Measurements from ENCODE around the gene ATXN3L.

The ATXN3L gene

DNA sequence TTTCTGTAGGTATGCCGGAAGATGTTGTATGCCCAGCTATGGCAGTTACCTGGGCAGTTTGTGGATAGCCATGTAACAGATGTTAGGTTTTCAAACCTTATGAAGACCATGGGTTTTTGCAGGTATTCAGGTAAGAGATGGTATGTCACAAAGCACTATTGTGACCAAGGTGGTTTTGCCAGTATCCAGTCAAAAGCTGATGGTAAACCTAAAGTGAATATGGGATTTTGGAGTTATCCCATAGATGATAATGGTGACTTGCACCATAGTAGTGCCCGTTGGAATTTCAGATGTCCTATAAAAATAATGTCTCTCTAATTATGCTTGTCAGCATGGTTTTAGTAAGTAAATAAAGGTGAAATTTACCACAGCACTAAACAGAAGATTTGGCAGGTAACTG, at the start of gene ATXN3L:
ATXN3L (minus strand) TSS at position 101 of the 400 bp plus-strand sequence. CDS start 119 bp downstream, outside the sequence.
- no peak for DNase-seq (ENCODE audit: low read depth)

DNA sequence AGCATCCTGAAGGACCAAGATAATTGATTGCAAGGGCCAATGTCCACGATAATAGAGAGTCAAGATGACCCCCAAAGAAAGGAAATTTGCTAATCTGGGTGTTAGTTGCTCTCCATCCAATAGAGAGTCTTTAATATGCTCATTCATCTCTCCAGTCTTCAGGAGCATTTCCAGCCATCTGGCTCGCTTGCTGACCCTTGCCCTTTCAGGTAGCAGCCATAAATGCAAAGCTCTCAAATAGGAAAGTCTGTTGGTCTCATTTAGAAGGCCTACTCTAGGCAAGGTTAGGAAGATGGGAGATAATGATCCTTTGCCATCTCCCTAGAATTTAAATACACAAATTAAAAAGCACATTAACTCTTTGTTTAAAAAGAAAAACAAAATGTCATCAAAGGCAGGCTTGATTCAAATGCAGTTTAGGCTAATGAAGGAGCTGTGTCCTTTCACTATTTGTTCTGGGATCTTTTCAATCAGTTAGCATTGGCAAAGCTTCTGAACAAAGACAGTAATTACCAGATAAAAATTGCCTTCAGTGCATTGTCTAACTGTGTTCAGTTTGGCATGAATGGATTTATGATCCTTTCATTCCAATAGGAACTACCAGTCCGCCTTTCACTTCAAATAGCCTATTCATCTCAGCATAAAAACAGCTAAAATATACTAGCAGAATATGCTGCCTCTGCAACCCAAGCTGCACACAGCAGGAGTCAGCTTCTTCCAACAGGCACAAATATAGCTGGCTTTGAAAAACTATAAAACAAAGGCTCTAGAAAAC, 49.6 kb upstream of the ATXN3L start:
- DNase-seq (ENCODE audit: low read depth): no peak

DNA sequence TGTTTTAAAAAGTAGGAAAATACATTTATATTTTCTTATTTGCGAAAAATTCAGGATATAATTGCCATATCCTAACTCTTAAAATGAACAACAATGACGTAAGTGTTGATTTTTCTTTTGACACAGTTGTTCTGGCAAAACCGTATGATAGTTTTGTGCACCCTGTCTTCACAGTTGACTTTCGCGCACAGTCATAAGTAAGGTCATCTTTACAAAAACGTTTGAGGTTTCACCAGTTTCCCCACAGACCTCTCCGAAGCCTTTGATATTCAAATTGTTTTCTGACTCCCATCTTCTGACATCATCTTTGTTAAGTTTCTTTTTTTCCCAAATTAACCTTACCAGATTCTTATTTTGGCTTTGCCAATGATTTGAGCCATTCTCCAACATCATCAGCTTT, 48.1 kb upstream of the ATXN3L start:
- DNase-seq (ENCODE audit: low read depth): no peak

DNA sequence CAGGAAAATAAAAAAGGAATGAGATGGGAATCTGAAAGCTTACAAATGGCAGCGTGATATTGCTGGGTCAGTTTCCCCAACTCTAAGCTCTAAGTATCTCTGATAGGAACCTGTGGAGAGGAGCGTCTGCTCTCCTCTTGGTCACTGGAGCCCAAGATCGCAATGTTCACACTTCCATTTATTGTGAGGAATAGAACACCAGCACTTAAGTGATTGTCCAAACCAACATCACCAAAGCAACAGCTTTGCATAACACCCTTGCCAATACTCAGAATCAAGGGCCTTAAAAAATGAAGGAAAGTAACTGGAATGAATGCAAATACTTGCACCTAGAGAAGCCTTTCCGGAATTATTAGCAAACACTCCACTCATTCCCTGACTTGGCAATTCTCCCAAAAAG, 46.8 kb upstream of the ATXN3L start:
- no peak for DNase-seq (ENCODE audit: low read depth)

DNA sequence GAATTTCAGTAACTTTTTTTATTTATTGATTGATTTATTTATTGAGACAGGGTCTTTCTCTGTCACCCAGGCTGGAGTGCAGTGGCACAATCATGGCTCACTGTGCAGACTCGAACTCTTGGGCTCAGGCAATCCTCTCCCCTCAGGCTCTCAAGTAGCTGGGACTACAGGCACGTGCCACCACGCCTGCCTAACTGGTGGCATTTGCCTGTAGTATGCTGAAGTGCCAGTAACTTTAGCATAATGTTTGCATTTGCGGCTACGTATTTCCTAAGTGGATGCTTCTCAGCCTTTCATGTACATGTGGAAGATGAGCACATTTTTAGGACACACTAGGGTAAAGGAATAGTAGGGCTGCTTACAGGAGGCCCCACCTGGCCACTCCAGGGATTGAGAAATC, 45.3 kb upstream of the ATXN3L start:
- DNase-seq (ENCODE audit: low read depth): no peak

DNA sequence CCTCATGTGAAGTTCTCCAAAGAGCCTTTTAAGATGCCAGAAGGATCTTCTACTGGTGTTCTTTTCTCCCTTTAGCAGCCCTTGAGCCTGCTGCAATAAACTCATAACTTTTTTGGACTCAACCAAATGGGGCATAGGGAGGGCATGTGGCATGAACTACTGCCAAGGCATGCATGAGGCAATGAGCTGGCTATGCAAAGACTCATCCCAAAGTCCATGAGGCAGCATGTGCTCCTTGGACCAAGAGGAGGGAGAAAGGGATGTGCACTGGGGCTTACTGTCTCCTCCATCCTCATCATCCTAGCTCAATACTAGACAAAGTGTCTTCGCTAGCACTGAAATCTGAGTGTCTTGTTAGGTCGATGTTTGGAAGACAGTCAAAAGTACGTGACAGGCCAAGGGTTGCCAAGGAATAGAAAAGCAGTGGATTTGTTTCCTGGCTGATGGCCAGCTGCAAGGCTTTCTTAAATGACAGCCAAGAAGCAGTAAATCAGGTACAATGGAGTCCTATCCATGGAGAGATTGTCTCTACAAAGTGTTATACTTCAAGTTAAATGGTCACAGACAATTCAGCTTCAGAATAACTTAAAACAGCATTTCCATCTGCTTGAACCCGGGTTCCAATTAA, 44.5 kb upstream of the ATXN3L start:
- DNase-seq (ENCODE audit: low read depth): no peak

DNA sequence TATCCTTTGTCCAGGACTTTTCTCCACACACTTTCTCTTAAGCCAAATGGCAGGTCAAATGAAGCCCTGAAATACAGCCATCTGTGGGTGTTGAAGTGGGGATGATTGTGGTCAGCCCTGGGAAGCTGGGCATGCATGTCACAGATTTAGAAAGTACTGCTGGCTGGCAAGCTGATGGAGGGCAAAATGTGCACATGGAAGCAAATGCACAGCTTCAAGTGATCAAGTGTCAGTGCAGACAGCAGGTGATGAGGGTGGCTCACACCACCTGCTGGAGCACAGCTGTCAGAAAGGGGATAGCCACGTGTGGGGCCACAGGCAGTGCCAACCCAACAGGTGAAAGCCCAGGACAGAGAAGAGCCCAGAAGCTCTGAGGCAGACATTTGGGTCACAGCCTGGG, 40.3 kb upstream of the ATXN3L start:
- no peak for DNase-seq (ENCODE audit: low read depth)

DNA sequence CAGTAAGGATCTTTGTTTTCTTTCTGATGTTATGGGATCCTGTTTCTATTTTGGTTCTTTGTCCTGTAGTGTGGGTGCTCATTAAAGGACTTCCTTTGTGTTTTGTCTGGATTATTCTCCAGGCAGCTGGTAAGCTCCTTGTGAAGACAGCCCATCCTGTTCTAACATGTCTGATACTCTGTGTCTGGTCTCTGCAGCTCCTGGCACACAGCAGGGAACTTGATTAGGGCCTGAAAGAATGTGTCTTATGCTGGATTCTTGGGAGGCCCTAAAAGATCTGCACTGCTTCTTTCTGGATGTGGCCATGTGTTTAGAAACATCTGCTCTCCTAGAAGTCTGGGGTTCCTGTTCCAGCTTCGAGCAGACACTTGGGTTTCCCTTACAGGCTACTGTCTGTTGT, 38.1 kb upstream of the ATXN3L start:
- no peak for DNase-seq (ENCODE audit: low read depth)

DNA sequence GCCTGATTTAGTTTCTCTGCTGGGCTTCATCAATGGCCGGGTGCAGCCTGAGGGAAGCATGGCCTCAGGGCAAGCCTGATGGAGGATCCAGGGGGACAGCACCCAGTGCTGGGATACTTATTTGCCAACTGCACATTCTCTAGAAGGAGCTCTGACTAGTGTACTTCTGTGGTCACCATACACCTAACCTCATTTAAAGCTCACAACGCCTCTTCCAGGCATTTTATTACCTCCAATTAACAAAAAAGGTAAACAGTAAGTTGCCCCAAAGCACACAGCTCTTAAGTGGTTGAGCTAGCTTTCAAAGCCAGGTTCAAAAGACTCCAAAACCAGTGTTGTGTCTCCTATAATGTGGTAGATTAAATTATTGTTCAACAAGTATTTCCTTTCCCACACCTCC, 26.8 kb upstream of the ATXN3L start:
- DNase-seq (ENCODE audit: low read depth): no peak

DNA sequence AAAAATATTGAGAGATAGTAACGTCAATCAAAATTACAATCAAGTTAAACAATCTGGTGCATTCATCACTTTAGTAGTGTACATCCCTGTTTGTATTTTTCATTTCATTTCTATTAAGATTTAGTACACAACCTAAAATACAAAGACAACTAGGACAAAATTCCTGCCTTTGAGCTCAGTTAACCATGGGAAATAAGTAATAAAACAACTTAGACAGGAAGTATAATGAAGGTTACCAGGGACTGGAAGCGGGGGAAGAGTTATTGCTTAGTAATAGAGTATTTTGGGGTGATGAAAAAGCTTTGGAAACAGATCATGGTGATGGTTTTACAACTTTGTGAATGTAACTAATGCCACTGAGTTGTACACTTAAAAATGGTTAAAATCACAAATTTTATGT, 25.6 kb upstream of the ATXN3L start:
- no peak for DNase-seq (ENCODE audit: low read depth)

DNA sequence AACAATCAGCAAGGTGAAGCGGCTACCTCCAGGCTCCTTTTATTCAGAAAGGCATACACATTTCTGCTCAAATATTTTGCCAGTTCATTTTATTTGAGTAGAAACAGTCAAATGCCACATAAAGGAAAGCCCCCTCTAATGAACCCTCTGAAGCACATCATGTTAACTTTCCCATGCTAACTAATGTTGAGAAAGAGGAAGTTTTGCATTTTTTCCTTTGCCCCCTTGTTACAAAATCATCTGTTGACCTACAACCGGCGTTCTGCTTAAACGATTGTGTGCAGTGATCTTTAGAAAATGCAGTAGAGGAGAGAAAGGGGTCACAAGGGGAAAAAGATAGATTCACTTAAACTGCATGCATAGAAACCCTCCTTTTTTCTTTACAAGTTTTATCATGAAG, 25.2 kb upstream of the ATXN3L start:
- no peak for DNase-seq (ENCODE audit: low read depth)

DNA sequence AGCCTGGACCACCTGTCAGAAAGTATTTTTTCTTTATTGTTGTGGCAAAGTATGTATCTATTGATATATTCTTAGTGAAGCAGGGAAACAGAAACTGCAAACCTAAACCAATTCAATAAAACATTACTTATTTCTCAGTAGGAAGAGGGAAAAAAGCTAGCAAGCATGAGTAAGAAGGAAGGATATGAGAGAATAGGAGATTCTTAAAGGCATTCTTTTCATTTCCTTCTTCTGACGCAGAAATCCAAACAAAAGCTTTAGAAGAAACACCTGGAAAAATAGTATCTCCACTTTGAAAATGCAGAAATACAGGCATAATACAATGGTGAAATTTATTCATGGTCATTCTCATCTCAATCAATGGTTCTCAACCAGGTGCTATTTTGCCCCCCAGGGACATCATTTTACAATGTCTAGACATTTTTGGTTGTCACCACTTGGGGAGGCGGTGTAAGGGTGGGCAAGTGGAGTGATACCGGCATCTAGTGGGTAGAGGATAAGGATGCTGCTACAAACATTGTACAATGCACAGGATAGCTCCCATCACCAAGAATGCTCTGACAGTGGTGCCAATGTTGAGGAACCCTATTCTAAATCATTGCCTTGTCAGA, 21.7 kb upstream of the ATXN3L start:
- DNase-seq (ENCODE audit: low read depth): no peak

DNA sequence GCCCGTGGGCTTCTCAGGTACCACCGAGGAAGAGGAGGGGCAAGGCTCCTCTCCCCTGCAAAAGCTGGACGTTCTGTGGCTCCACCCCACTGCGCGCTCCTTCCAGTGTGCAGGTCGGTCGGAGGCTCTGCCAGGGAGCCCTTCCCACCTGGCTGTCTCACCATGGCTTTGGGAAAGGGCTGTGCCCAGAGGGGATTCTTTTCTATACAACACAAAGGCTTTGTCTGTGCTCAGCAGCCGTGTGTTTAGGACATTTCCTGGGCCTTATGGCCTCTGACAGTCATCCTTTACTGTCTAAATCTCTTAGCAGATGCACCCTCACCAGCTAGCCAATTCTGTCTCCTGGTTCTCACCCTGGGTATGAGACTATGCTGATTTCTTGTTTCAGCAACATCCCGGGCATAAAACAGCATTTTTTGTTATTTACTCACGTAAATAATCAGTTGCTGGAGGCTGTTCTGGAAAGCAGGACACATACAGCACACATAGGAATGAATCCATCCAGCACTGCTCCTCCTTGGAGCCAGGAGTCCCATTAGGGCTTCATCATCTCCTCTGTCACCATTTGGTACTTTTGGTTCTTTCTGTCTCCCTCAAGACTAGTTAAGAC, 20.4 kb upstream of the ATXN3L start:
- DNase-seq (ENCODE audit: low read depth): no peak

DNA sequence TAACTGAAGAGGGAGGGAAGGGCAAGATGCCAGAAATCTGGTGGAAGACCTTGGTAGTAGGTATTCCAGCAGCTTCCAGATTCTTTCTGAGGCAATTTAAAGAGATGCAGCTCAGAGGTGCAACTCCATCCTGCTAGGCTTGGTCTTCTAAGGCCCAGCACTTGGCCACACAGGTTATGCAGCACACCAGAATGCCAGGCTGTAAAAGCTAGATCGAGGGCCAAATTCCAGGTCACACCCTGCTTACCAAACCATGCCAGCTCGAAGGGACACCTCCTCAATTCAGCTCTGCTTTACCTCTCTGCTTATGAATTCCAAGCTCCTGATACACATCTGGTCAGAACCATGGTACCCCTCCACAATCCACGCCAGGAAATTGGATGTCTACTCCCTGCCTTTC, 19.8 kb upstream of the ATXN3L start:
- no peak for DNase-seq (ENCODE audit: low read depth)

DNA sequence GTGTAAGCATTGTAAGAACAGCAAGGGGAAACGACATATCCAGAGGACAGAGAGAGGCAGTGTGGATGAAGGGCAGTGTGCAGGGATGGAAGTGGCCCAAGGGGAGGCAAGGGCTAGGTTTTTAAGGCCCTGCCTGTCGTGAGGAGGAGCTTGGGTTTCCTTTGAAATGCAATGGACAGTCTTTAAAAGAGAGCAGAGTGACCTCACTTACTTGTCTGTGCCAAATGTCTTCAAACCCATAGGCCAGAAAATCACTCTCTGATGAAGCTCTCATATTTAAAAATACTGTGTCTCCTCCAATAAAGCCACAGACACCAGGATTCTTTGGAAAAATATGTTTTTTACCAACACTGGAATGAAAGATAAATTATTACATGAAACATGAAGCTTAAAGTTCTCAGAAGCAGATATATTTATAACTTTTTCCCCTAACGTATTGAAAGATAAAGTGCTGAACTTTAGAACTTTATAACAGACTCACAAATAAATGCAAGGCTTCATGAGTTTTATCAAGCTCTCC, 19.2 kb upstream of the ATXN3L start:
- no peak for DNase-seq (ENCODE audit: low read depth)

DNA sequence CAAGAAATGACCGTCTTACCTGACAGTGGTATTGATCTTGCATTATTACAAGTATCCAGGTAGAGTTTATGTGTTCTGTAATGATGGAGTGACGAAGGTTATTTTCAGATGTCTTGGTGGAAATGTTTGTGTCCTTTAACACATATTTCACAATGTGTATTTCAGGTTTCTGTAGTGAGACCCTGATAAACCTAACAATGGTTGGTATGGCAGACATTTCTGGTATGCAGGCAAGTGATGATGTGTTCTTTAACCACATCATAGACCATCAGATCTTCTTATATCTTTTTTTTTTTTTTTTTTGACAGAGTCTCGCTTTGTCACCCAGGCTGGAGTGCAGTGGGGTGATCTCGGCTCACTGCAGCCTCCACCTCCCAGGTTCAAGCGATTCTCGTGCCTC, 14.6 kb upstream of the ATXN3L start:
- DNase-seq (ENCODE audit: low read depth): no peak

DNA sequence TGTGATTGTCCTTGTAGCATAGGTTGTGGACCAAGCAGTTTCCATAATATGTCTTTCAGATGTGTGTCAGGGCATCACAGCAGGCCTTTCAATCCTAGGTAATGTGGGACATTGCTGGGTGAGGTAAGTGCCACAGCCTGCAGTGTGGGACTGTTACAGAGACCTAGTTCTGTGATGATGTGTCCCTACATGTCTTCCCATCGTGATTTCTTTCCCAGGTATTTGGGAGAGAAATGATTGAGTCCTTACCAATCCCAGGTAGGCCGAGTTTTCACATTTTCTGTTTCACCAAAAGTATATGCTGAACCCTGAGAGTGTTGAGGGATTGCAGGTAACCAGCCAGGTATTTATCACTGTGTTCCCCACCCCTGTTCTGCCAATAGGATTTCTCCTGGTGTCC, 10.6 kb upstream of the ATXN3L start:
- DNase-seq (ENCODE audit: low read depth): no peak

DNA sequence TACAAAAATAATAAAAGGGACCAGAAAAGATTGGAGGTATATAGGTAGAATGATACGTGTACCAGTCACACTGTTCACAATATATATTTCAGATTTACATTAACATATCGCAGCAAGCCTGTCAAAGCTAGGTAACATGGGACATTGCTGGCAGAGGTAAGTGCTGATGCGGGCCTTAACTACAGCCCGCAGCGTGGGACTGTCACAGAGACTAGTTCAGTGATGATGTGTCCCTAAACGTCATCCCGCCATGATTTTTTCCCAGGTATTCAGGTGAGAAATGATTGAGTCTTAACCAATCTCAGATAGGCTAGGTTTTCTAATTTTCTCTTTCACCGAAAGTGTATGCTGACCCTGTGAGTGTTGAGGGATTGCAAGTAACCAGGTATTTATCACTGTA, 7.8 kb upstream of the ATXN3L start:
- no peak for DNase-seq (ENCODE audit: low read depth)

DNA sequence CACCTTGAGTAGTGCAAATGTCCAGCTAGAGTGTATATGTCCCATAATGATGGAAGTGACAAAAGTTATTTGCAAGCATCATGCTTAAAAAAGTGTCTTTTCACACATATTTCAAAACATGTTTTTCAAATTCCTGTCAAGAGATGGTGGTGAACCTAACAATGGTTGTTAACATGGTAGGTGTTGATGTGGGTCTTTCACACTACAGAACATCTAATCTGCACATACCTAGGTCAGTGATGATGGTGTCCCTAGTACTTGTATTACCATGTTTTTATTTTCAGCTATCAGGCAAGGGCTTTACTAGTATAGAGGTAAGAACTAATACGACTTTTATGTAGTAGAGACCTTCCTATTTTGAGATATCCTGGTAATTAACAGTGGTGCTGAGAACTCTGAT, 3.4 kb upstream of the ATXN3L start:
- DNase-seq (ENCODE audit: low read depth): no peak

DNA sequence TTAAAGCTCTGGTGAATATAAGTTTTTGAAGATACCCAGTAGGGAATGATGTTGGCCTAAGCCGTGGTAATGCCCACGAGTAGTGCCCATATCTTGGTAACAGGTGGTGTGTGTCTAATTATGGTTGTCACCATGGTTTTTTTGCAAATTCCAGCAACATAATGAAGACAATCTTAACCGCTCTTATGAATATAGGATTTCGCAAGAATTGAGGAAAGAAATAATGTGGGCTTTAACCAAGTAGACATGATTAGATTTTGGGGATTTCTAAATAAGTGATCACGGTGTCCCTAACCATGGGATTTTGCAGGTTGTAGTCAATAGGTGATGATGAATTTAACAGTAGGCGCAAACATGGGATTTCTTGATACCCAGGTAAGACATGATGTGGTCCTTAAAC, 2.5 kb downstream of the ATXN3L start:
- DNase-seq (ENCODE audit: low read depth): no peak

DNA sequence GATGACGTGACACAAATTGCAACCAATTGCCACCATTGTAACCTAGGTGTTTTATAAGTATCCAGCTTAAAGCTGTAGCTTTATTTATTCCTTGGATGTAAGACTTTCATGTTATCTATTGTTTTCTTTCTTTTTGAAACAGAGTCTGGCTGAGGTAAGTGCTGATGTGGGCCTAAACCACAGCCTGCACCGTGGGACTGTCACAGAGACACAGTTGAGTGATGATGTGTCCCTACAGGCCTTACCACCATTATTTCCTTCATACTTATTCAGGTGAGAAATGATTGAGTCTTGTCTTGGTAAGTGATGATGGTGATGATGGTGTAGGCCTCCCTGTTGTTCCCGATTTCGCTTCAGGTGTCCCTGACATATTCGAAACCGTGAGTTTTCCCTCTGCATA, 8.3 kb downstream of the ATXN3L start:
- DNase-seq (ENCODE audit: low read depth): no peak

DNA sequence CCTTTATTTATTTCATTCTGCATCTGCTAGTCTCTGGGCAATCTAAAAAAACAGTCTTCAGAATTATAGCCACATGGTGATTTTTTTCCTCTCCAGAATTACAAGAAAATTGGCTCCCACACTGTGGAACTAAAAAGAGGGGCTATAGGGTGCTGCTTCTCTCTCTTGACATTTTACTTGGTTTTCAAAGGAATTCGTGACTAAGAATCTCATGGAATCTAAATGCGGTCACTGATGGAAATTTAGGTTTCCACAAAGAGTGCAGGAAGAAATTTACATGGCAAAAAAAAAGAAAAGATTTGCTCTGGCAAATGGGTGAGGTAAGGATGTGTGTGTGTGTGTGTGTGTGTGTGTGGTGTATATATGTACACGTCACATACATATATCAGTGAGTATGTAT, 10.2 kb downstream of the ATXN3L start:
- DNase-seq (ENCODE audit: low read depth): no peak

DNA sequence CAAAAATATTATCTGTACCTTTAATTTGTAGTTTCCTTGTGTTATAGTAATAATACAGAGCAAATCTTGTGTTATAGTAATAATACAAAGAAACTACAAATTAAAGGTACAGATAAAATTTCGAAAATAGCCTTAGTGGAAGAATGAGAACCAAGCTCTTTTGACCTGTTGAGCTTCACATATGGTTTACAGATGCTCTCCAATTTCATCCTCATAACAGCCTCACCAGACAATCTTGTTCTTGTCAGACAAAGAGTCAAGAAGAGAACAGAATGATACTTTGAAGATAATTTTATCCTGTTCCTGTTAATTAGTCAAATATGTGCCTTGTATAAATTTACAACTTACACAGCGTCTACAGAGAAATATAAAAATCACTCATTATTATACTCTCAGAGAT, 12.8 kb downstream of the ATXN3L start:
- no peak for DNase-seq (ENCODE audit: low read depth)
